ENCODE measurements around the gene VPS26A. TPM values are rescaled to one million over a fixed set of nuclear protein-coding genes. Genes with fewer than 3 reads are reported as not detected.

VPS26A gene
- 12.6 and 15.6 TPM in 2 replicates for total RNA-seq

DNA sequence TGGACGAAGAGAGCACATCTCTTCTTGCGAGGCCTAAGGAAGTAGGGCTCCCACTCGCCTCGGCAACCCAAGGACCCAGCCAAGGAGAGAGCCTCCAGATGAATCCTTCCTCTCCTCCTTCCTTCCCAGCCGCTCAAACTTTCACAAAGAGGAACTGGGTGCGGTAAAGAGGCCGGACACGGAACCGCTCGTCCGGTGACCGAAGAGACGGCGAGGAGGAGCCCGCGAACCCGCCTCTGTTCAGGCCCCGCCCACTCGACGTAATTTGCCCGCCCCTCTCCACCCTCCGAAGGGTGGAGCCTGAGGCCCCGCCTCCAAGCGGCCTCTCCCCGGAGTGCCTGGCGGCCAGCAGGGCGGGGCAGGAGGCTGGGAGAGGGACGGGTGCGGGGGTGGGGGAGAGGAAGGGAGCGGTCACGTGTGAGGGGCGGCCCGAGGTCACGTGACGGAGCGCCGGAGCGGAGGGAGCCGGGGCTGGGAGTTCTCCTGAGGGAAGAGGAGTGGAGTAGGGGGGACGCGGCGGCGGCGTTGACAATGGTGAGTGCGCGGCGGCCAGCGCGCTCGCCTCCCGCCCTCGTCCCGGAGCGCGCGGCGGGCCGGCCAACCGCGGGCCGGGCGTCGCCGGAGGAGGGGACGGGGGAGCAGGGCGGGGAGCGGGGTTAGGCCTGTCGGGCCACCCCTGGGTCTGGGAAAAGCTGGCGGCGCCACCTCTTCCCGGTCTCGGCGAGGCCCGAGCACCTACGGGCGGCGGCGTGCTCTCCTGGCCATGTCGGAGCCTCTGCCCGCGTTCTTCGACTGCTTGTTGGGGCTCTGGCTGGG lies at the start of gene VPS26A:
VPS26A (plus strand) TSS at position 432 of the 816 bp plus-strand sequence; CDS start at position 532, 100 bp downstream.

GRCh38 chr10:69087590-69088470 lies 36.1 kb upstream of the VPS26A start, which contains the start of gene SRGN:
Gene SRGN, plus strand, starts transcription at chr10:69088103. Its CDS starts 55 bp downstream, at chr10:69088158.

GRCh38 chr10:69179743-69180524 lies 56.0 kb downstream of the VPS26A start, which contains the start of gene SUPV3L1:
Gene SUPV3L1, plus strand, starts transcription at chr10:69180234. Its CDS starts 58 bp downstream, at chr10:69180292.

DNA sequence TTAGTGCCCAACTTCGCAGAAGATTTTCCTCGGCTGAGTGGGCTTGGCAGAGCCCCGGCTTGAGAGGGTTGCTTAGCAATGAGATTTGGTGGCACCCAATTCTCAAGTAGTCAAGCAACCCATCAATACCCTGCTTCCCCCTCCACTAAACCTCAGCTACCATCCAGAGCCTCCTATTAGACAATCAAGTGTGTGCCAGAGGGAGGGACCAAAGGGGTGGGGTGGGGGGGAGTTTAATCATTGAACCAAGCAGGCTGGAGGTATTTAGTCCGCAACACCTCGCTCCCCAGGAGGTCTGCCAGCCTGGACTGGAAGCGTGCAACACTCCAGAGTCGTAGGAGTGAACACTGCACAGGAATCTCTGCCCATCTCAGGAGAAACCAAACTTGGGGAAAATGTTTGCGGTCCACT lies 96.1 kb downstream of the VPS26A start, which contains the start of gene HKDC1:
HKDC1 (plus strand) TSS at position 292 of the 411 bp plus-strand sequence; CDS start at position 396, 104 bp downstream.

Other genes starting within 250 kb of the VPS26A start
- gene DDX50, start 222.9 kb upstream of the VPS26A start, total RNA-seq = 37.9 and 47.2 TPM in 2 replicates
- gene DDX21, start 168.0 kb upstream of the VPS26A start, total RNA-seq = 56.0 and 64.7 TPM in 2 replicates
- gene KIFBP, start 135.4 kb upstream of the VPS26A start, total RNA-seq = 40.0 and 41.7 TPM in 2 replicates
- gene SRGN, start 36.1 kb upstream of the VPS26A start, total RNA-seq = 110 TPM in 2 replicates
- 17.7 and 23.5 TPM in 2 replicates for gene SUPV3L1, start 56.1 kb downstream of the VPS26A start, total RNA-seq
- under 0.01 TPM in 1 of 2 replicates, not detected in the other for gene HKDC1, start 96.2 kb downstream of the VPS26A start, total RNA-seq
- 72.8 and 76.4 TPM in 2 replicates for gene HK1, start 154.3 kb downstream of the VPS26A start, total RNA-seq